GM21723 (cell line): ENCODE measurements around the gene GSTM4.
"Not testable (repeated sequence)": the region's sequence is repeated elsewhere in the genome, so short reads cannot be mapped to it uniquely, and the experiment has no call there.

ENCODE experiments used
- ATAC-seq: cut with Tn5 transposase; IDR thresholded peaks from one replicate; pipeline ENCODE4 v1.9.1; 2021; ENCODE audit warnings: mild to moderate bottlenecking, moderate library complexity; ENCODE audit not compliant: unreplicated experiment

The GSTM4 gene

GRCh38 chr1:109695138-109695537 lies 39.2 kb downstream of the GSTM4 start:
- not testable (repeated sequence) for ATAC-seq

- ATAC-seq, result no peak
These were observed 41.2 kb downstream of the GSTM4 start for GRCh38 chr1:109697066-109697465.

- not testable (repeated sequence) for ATAC-seq
These were observed 42.0 kb downstream of the GSTM4 start for GRCh38 chr1:109697861-109698260.

GRCh38 chr1:109702940-109703339 lies 47.0 kb downstream of the GSTM4 start:
- ATAC-seq, result not testable (repeated sequence)

GRCh38 chr1:109704173-109704572 lies 48.3 kb downstream of the GSTM4 start:
- ATAC-seq, result no peak

- no peak for ATAC-seq
These were observed 49.5 kb downstream of the GSTM4 start for GRCh38 chr1:109705411-109705810.

- not testable (repeated sequence) for ATAC-seq
These were observed 53.0 kb downstream of the GSTM4 start for GRCh38 chr1:109708949-109709348.

- ATAC-seq, result not testable (repeated sequence)
These were observed 53.9 kb downstream of the GSTM4 start for GRCh38 chr1:109709822-109710221.
